PC-3 (cell line): ENCODE results near the gene SYNE1. TPM values are rescaled to one million over a fixed set of nuclear protein-coding genes. Genes with fewer than 3 reads are reported as not detected.

ENCODE experiments used
- ATAC-seq: fragments of 200-7000 bp; cut with Tn5 transposase; 2 replicates; pipeline ENCODE4 v1.9.1; 2020; ENCODE audit warnings: mild to moderate bottlenecking, moderate library complexity
- BruUV-seq: library from RNA; stranded (reverse); fragments of 400-500 nt; replicated peaks from 2 replicates; lab custom pipeline; 2021; lab: Mats Ljungman, UMichigan
- CTCF ChIA-PET: fragments of 300-600 bp; sonication (Branson Sonifier 250); formaldehyde crosslinking; loops from one replicate; lab custom pipeline; 2022; ENCODE audit warnings: antibody characterized with exemption; lab: Charles Lee
- POLR2A ChIA-PET: fragments of 300-600 bp; sonication (Branson Sonifier 250); formaldehyde crosslinking; loops from one replicate; lab custom pipeline; 2022; ENCODE audit warnings: antibody characterized with exemption; ENCODE audit not compliant: unreplicated experiment; lab: Charles Lee
- DNase-seq: peaks from one replicate; pipeline ENCODE4 v3.0.0-alpha.2; 2015
- H2AFZ ChIP-seq: fragments of 300-600 bp; sonication (generic); 2 replicates; pipeline ENCODE4 v1.6.0; 2016; ENCODE audit warnings: antibody characterized with exemption, low read length
- H3F3A ChIP-seq: fragments of 300-600 bp; sonication (generic); one replicate; pipeline ENCODE4 v1.6.0; 2017; ENCODE audit warnings: antibody characterized with exemption, low read length, control low read depth, mild to moderate bottlenecking; ENCODE audit not compliant: unreplicated experiment
- H3K27ac ChIP-seq: fragments of 300-600 bp; sonication (generic); 2 replicates; pipeline ENCODE4 v1.5.1; 2016; ENCODE audit warnings: mild to moderate bottlenecking, low read length
- H3K27me3 ChIP-seq: fragments of 300-600 bp; sonication (generic); 2 replicates; pipeline ENCODE4 v1.6.1; 2016; ENCODE audit warnings: low read length, mixed read lengths
- H3K36me3 ChIP-seq: fragments of 300-600 bp; sonication (generic); 2 replicates; pipeline ENCODE4 v1.6.1; 2016; ENCODE audit warnings: low read depth, mixed run types, low read length, mixed read lengths
- H3K4me1 ChIP-seq: fragments of 300-600 bp; sonication (generic); 2 replicates; pipeline ENCODE4 v1.5.1; 2016; ENCODE audit warnings: low read length; ENCODE audit not compliant: insufficient read depth
- H3K4me2 ChIP-seq: fragments of 300-600 bp; sonication (generic); 2 replicates; pipeline ENCODE4 v1.6.0; 2016; ENCODE audit warnings: low read length
- H3K4me3 ChIP-seq: fragments of 300-600 bp; sonication (generic); 2 replicates; pipeline ENCODE4 v1.5.1; 2016; ENCODE audit warnings: mild to moderate bottlenecking, low read length, mixed read lengths
- H3K79me2 ChIP-seq: fragments of 300-600 bp; sonication (generic); 2 replicates; pipeline ENCODE4 v1.6.1; 2017; ENCODE audit warnings: low read length, mixed read lengths
- H3K9ac ChIP-seq: fragments of 300-600 bp; sonication (generic); 2 replicates; pipeline ENCODE4 v1.6.0; 2016; ENCODE audit warnings: mild to moderate bottlenecking, low read length
- H3K9me2 ChIP-seq: fragments of 300-600 bp; sonication (generic); replicated peaks from 2 replicates; pipeline ENCODE4 v1.6.1; 2016; ENCODE audit warnings: mixed run types, low read length, mixed read lengths
- H3K9me3 ChIP-seq: fragments of 300-600 bp; sonication (generic); 2 replicates; pipeline ENCODE4 v1.6.1; 2016; ENCODE audit warnings: low read length, mixed read lengths
- H4K20me1 ChIP-seq: fragments of 300-600 bp; sonication (generic); 2 replicates; pipeline ENCODE4 v1.6.1; 2016; ENCODE audit warnings: low read length, mixed read lengths
- CTCF ChIP-seq: fragments of 300-600 bp; sonication (generic); conservative IDR thresholded peaks from 2 replicates; pipeline ENCODE4 v1.5.1; 2017; ENCODE audit warnings: antibody characterized with exemption, low read depth, mild to moderate bottlenecking, low read length
- EZH2 ChIP-seq: fragments of 300-600 bp; sonication (generic); IDR thresholded peaks from one replicate; pipeline ENCODE4 v1.6.1; 2017; ENCODE audit warnings: antibody characterized with exemption, mild to moderate bottlenecking, low read length; ENCODE audit not compliant: unreplicated experiment
- EZH2phosphoT487 ChIP-seq: fragments of 300-600 bp; sonication (generic); IDR thresholded peaks from 2 replicates; pipeline ENCODE4 v1.6.1; 2018; ENCODE audit warnings: mild to moderate bottlenecking, antibody characterized with exemption, low read length, borderline replicate concordance
- intact Hi-C: fragments of 100-400 bp; cut with micrococcal nuclease; formaldehyde crosslinking; loops from 2 replicates; pipeline ENCODE4 v1.9.0; 2023
- total RNA-seq: library from RNA; depleted of rRNA; stranded (reverse); fragments of >200 nt; gene quantifications from 2 replicates; pipeline ENCODE4 v1.2.3, GENCODE V29; 2014

Gene SYNE1
- total RNA-seq, 1 experiment from 2014 or later: 16.7 TPM

- intact Hi-C loops: no loop called here
- H3K4me2 ChIP-seq: no peak overlapping the region
- H3K9me2 ChIP-seq: no peaks in the 10 kb centered on the region
- H3K4me1 ChIP-seq: no peaks in the 10 kb centered on the region
- BruUV-seq: no TSS peak
- H3K9me3 ChIP-seq: no peaks in the 10 kb centered on the region
- no peaks in the 10 kb centered on the region for H4K20me1 ChIP-seq
- H3F3A ChIP-seq: no peaks in the 10 kb centered on the region
- H2AFZ ChIP-seq: no peak overlapping the region
- H3K27me3 ChIP-seq: no peaks in the 10 kb centered on the region
- ChIA-PET POLR2A (no interaction called here), CTCF (no interaction called here)
- DNase-seq: peak; percentile 62
- H3K9ac ChIP-seq: no peak overlapping the region
- H3K36me3 ChIP-seq: no peaks in the 10 kb centered on the region
- peak; percentile 82 for ATAC-seq
- H3K79me2 ChIP-seq: no peaks in the 10 kb centered on the region
- H3K4me3 ChIP-seq: no peak overlapping the region
- no peak overlapping the region for H3K27ac ChIP-seq
- TF ChIP-seq EZH2phosphoT487: no peak
- TF ChIP-seq CTCF: no peak
- no peak for TF ChIP-seq EZH2
These were observed 327.5 kb downstream of the SYNE1 start for GRCh38 chr6:152309648-152310047.

GRCh38 chr6:152309006-152309405 is 328.2 kb downstream of the SYNE1 start:
- ChIA-PET CTCF (no interaction called here), POLR2A (no interaction called here)
- no peak for ATAC-seq

GRCh38 chr6:152308306-152308705 is 328.9 kb downstream of the SYNE1 start:
- no peaks in the 10 kb centered on the region for H3K27me3 ChIP-seq
- H3K4me2 ChIP-seq: no peak overlapping the region
- no peak overlapping the region for H3K9ac ChIP-seq
- H3K36me3 ChIP-seq: no peaks in the 10 kb centered on the region
- no peaks in the 10 kb centered on the region for H3K9me2 ChIP-seq
- DNase-seq: no peak
- H4K20me1 ChIP-seq: no peaks in the 10 kb centered on the region
- no peaks in the 10 kb centered on the region for H3K4me1 ChIP-seq
- H3K79me2 ChIP-seq: no peaks in the 10 kb centered on the region
- no peaks in the 10 kb centered on the region for H3K9me3 ChIP-seq
- H2AFZ ChIP-seq: no peak overlapping the region
- H3F3A ChIP-seq: no peaks in the 10 kb centered on the region
- no peak overlapping the region for H3K27ac ChIP-seq
- intact Hi-C loops: no loop called here
- no peak overlapping the region for H3K4me3 ChIP-seq
- ChIA-PET CTCF (no interaction called here), POLR2A (no interaction called here)
- BruUV-seq: no TSS peak
- no peak for TF ChIP-seq EZH2
- TF ChIP-seq CTCF: no peak
- TF ChIP-seq EZH2phosphoT487: no peak
- ATAC-seq: no peak

More at GRCh38 chr6:152309006-152309405, 328.2 kb downstream of the SYNE1 start:
- H3K9me3 ChIP-seq: no peaks in the 10 kb centered on the region
- no peak for DNase-seq
- H3K27me3 ChIP-seq: no peaks in the 10 kb centered on the region
- H3K27ac ChIP-seq: no peak overlapping the region
- no peak overlapping the region for H3K4me2 ChIP-seq
- no peak overlapping the region for H3K9ac ChIP-seq
- TF ChIP-seq EZH2phosphoT487 (no peak), CTCF (no peak)
- intact Hi-C loops: no loop called here
- H3K4me3 ChIP-seq: no peak overlapping the region
- no peaks in the 10 kb centered on the region for H3K36me3 ChIP-seq
- no peaks in the 10 kb centered on the region for H4K20me1 ChIP-seq
- H2AFZ ChIP-seq: no peak overlapping the region
- BruUV-seq: no TSS peak
- no peaks in the 10 kb centered on the region for H3K9me2 ChIP-seq
- H3K79me2 ChIP-seq: no peaks in the 10 kb centered on the region
- no peaks in the 10 kb centered on the region for H3F3A ChIP-seq
- no peaks in the 10 kb centered on the region for H3K4me1 ChIP-seq
